Activated CD8-positive, alpha-beta T cell treated with anti-CD3 and anti-CD28 coated beads for 36 hours (primary cell): ENCODE data around the gene DCAF11. TPM values are rescaled to one million over a fixed set of nuclear protein-coding genes. Genes with fewer than 3 reads are reported as not detected.

ENCODE experiments used
- ATAC-seq: fragments of 200-7000 bp; cut with Tn5 transposase; one replicate; pipeline ENCODE4 v1.10.0; 2021; ENCODE audit warnings: mild to moderate bottlenecking, moderate library complexity
- CTCF ChIA-PET: fragments of 350-600 bp; sonication (Branson Sonifier 250); formaldehyde crosslinking; loops from one replicate; lab custom pipeline; 2021; ENCODE audit warnings: antibody characterized with exemption; lab: Charles Lee
- POLR2A ChIA-PET: fragments of 350-600 bp; sonication (Branson Sonifier 250); formaldehyde crosslinking; loops from one replicate; lab custom pipeline; 2021; ENCODE audit warnings: antibody characterized with exemption; lab: Charles Lee
- DNase-seq: peaks from one replicate; pipeline ENCODE4 v3.0.0-alpha.2; 2020
- H3K27ac Mint-ChIP-seq: one replicate; pipeline ENCODE4 v1.8.0; 2021; ENCODE audit warnings: mild to moderate bottlenecking, mixed read lengths
- H3K27me3 Mint-ChIP-seq: one replicate; pipeline ENCODE4 v1.8.0; 2021; ENCODE audit warnings: mixed read lengths
- H3K36me3 Mint-ChIP-seq: one replicate; pipeline ENCODE4 v1.8.0; 2021; ENCODE audit warnings: low read depth, mixed read lengths
- H3K4me1 Mint-ChIP-seq: one replicate; pipeline ENCODE4 v1.8.0; 2021; ENCODE audit warnings: low read depth, mixed read lengths
- H3K4me3 Mint-ChIP-seq: one replicate; pipeline ENCODE4 v1.8.0; 2021; ENCODE audit warnings: mild to moderate bottlenecking, moderate library complexity, mixed read lengths
- H3K9me3 Mint-ChIP-seq: one replicate; pipeline ENCODE4 v1.8.0; 2021; ENCODE audit warnings: mixed read lengths
- CTCF ChIP-seq: fragments of 200-600 bp; IDR thresholded peaks from one replicate; pipeline ENCODE4 v1.8.0; 2022; ENCODE audit warnings: antibody characterized with exemption, mild to moderate bottlenecking
- intact Hi-C: fragments of 100-400 bp; cut with micrococcal nuclease; formaldehyde crosslinking; loops from one replicate; pipeline ENCODE4 v1.10.0; 2022
- total RNA-seq, 2 experiments: library from RNA; stranded (reverse); gene quantifications; one replicate each; pipeline ENCODE4 v1.2.3, GENCODE V29; 2021

The DCAF11 gene
- total RNA-seq, 2 experiments from 2014 or later = 59.9 to 63.9 TPM

GRCh38 chr14:24159777-24160498 lies 45.4 kb downstream of the DCAF11 start:
- Mint-ChIP-seq H3K36me3 (peaks cover 67% of the 10 kb centered on the region), H3K9me3 (no peaks in the 10 kb centered on the region)

DNA sequence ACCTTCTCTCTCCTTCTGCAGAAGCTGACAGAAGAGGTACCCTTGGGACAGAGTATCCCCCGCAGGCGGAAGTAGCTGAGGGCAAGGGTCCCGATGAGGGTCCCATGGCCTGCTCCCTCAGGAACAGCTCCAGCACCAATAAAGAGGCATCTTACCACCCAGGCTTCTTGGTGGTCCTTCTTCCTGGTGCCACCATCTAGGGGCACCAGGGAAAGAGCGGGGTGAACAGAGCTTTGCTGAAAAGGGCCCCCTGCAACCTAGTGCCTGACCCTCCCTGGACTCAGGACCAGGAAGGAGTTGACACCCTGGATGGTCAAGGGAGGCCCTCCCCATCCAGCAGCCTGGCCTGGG lies 45.9 kb downstream of the DCAF11 start:
- ATAC-seq = no peak
- ChIA-PET CTCF (interaction anchor here (0.6 to 5.0 kb wide), 35 partner anchors 9 to 271 kb away, joined by 3 to 91 read pairs (median 6); partner anchors contain the start of genes CIDEB, DCAF11, DHRS1 and NOP9), POLR2A (interaction anchor here (0.5 to 7.3 kb wide), 22 partner anchors 12 to 269 kb away, joined by 3 to 178 read pairs (median 12); partner anchors contain the start of genes CBLN3, CHMP4A, DCAF11 and EMC9)
- Mint-ChIP-seq H3K27ac (peak overlapping the region; percentile 99), H3K36me3 (peaks cover 67% of the 10 kb centered on the region), H3K27me3 (no peaks in the 10 kb centered on the region), H3K9me3 (no peaks in the 10 kb centered on the region), H3K4me3 (peak overlapping the region; percentile 91), H3K4me1 (peaks cover 39% of the 10 kb centered on the region)
- no peak for TF ChIP-seq CTCF
- DNase-seq = no peak
- intact Hi-C loops = no loop called here

More at GRCh38 chr14:24159777-24160498, 45.4 kb downstream of the DCAF11 start:
- ATAC-seq (no peak), DNase-seq (no peak)
- intact Hi-C loops = no loop called here
- peak overlapping the region; percentile 99 for H3K27ac Mint-ChIP-seq
- H3K27me3 Mint-ChIP-seq = no peaks in the 10 kb centered on the region
- TF ChIP-seq CTCF = no peak
- ChIA-PET POLR2A (interaction anchor here (0.7 to 7.3 kb wide), 22 partner anchors 12 to 270 kb away, joined by 3 to 178 read pairs (median 12); partner anchors contain the start of genes CBLN3, CHMP4A, DCAF11 and EMC9), CTCF (interaction anchor here (0.9 to 5.0 kb wide), 23 partner anchors 10 to 148 kb away, joined by 3 to 91 read pairs (median 8); partner anchors contain the start of genes CIDEB, DCAF11, NRL and PCK2)
- peaks cover 37% of the 10 kb centered on the region for H3K4me1 Mint-ChIP-seq
- H3K4me3 Mint-ChIP-seq = no peak overlapping the region

- peak within 1 kb of the TSS; percentile 99 for H3K27ac Mint-ChIP-seq
- peak; percentile 99 for DNase-seq
- peak; percentile 88 for ATAC-seq
- intact Hi-C loops = no loop called here
- H3K36me3 Mint-ChIP-seq = peaks cover 66% of the 10 kb centered on the region
- peak within 1 kb of the TSS; percentile 91 for H3K4me3 Mint-ChIP-seq
- peak; percentile 81 for TF ChIP-seq CTCF
- POLR2A ChIA-PET = interaction anchor here (0.5 to 7.3 kb wide), 32 partner anchors 11 to 269 kb away, joined by 3 to 178 read pairs (median 6); partner anchors contain the start of genes CBLN3, CHMP4A, DCAF11 and EMC9
- no peaks in the 10 kb centered on the region for H3K27me3 Mint-ChIP-seq
- H3K9me3 Mint-ChIP-seq = no peaks in the 10 kb centered on the region
- peaks cover 39% of the 10 kb centered on the region for H3K4me1 Mint-ChIP-seq
- CTCF ChIA-PET = interaction anchor here (0.6 to 5.0 kb wide), 42 partner anchors 9 to 270 kb away, joined by 3 to 91 read pairs (median 6); partner anchors contain the start of genes CIDEB, DCAF11, DHRS1 and EMC9
Observed at GRCh38 chr14:24160850-24161804, 46.5 kb downstream of the DCAF11 start, which contains the start of gene IRF9. IRF9 (plus strand) TSS chr14:24161265; CDS start chr14:24162145, 880 bp downstream.

DNA sequence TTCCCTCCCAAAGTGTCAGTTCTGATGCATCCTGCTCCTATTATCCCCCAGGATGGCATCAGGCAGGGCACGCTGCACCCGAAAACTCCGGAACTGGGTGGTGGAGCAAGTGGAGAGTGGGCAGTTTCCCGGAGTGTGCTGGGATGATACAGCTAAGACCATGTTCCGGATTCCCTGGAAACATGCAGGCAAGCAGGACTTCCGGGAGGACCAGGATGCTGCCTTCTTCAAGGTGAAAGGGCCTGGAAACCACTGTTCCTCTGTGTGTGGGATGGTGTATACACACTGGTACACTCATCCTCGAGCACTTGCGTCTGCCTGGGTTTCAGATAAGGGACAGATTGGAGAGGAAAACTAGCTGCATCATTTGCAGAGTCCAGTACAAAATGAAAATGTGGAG lies 47.5 kb downstream of the DCAF11 start:
- intact Hi-C loops = no loop called here
- no peak for TF ChIP-seq CTCF
- DNase-seq (peak; percentile 49), ATAC-seq (no peak)
- H3K4me3 Mint-ChIP-seq = peak overlapping the region; percentile 91
- H3K27me3 Mint-ChIP-seq = no peaks in the 10 kb centered on the region
- peaks cover 61% of the 10 kb centered on the region for H3K36me3 Mint-ChIP-seq
- H3K9me3 Mint-ChIP-seq = no peaks in the 10 kb centered on the region
- peak overlapping the region; percentile 99 for H3K27ac Mint-ChIP-seq
- ChIA-PET POLR2A (interaction anchor here (0.6 to 7.3 kb wide), 21 partner anchors 10 to 81 kb away, joined by 3 to 178 read pairs (median 14); partner anchors contain the start of genes CHMP4A, DCAF11, EMC9 and IPO4), CTCF (interaction anchor here (0.9 to 5.0 kb wide), 18 partner anchors 8 to 269 kb away, joined by 3 to 91 read pairs (median 10); partner anchors contain the start of genes DCAF11, EMC9, IPO4 and MDP1)
- peaks cover 39% of the 10 kb centered on the region for H3K4me1 Mint-ChIP-seq
